Measurements from ENCODE around the gene MYO18A.

DNA sequence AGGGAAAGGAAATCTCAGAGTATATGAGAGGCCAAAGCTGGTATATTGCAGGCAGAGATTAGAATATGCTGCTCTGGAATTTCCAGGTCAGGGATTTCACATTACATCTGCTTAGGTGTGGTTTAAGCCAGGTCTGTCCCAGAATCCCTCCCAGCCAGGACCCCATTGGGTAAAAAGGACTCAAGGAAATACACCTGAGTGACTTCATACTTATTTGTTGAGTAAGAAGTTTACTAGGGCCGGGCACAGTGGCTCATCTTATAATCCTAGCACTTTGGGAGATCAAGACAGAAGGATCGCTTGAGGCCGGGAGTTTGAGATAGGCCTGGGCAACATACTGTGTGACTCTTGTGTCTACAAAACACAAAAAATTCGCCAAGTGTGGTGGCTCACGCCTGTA, 130.0 kb downstream of the MYO18A start:
- TF ChIP-seq POLR2AphosphoS5 (IDR thresholded peaks at IDR 0.05; ENCODE audit: low read length) (no peak), CTCF (IDR thresholded peaks at IDR 0.05 in 2 of 3, conservative IDR thresholded peaks at IDR 0.05 in 1 of 3; ENCODE audit: control insufficient read depth in 2 of 3, extremely low read depth in 1 of 3, insufficient read depth in 1 of 3, low read depth in 3 of 3, low read length in 3 of 3) (no peak), SUPT20H (IDR thresholded peaks at IDR 0.05; ENCODE audit: borderline replicate concordance, control insufficient read depth, low read depth, low read length) (no peak), NBN (IDR thresholded peaks at IDR 0.05) (no peak), JUND (IDR thresholded peaks at IDR 0.05; ENCODE audit: low read depth, low read length) (no peak), POLR2A (IDR thresholded peaks at IDR 0.05; ENCODE audit: low read depth, low read length) (no peak), GABPA (IDR thresholded peaks at IDR 0.05; ENCODE audit: low read depth) (no peak), ZNF274 (IDR thresholded peaks at IDR 0.05; ENCODE audit: insufficient read depth, insufficient read length) (no peak), CEBPZ (IDR thresholded peaks at IDR 0.05; ENCODE audit: low read depth, low read length) (no peak)
- TF ChIP-seq, protein P1, sequence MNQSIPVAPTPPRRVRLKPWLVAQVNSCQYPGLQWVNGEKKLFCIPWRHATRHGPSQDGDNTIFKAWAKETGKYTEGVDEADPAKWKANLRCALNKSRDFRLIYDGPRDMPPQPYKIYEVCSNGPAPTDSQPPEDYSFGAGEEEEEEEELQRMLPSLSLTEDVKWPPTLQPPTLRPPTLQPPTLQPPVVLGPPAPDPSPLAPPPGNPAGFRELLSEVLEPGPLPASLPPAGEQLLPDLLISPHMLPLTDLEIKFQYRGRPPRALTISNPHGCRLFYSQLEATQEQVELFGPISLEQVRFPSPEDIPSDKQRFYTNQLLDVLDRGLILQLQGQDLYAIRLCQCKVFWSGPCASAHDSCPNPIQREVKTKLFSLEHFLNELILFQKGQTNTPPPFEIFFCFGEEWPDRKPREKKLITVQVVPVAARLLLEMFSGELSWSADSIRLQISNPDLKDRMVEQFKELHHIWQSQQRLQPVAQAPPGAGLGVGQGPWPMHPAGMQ (IDR thresholded peaks at IDR 0.05; ENCODE audit: borderline replicate concordance) = no peak
- TF ChIP-seq, protein P2, sequence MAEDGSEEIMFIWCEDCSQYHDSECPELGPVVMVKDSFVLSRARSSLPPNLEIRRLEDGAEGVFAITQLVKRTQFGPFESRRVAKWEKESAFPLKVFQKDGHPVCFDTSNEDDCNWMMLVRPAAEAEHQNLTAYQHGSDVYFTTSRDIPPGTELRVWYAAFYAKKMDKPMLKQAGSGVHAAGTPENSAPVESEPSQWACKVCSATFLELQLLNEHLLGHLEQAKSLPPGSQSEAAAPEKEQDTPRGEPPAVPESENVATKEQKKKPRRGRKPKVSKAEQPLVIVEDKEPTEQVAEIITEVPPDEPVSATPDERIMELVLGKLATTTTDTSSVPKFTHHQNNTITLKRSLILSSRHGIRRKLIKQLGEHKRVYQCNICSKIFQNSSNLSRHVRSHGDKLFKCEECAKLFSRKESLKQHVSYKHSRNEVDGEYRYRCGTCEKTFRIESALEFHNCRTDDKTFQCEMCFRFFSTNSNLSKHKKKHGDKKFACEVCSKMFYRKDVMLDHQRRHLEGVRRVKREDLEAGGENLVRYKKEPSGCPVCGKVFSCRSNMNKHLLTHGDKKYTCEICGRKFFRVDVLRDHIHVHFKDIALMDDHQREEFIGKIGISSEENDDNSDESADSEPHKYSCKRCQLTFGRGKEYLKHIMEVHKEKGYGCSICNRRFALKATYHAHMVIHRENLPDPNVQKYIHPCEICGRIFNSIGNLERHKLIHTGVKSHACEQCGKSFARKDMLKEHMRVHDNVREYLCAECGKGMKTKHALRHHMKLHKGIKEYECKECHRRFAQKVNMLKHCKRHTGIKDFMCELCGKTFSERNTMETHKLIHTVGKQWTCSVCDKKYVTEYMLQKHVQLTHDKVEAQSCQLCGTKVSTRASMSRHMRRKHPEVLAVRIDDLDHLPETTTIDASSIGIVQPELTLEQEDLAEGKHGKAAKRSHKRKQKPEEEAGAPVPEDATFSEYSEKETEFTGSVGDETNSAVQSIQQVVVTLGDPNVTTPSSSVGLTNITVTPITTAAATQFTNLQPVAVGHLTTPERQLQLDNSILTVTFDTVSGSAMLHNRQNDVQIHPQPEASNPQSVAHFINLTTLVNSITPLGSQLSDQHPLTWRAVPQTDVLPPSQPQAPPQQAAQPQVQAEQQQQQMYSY (CRISPR knock-in tag; IDR thresholded peaks at IDR 0.05) = no peak

Measured in GM12878 (cell line).